Measurements from ENCODE around the gene COL4A3.

The COL4A3 gene

GRCh38 chr2:227146456-227146855, 18.0 kb upstream of the COL4A3 start:
- Histone ChIP-seq H3K4me3 (IDR thresholded peaks at IDR 0.05; ENCODE audit: insufficient read depth, low read depth, low read length) (no peak overlapping the region), H2AFZ (ENCODE audit: low read depth) (no peak overlapping the region), H3K27me3 (ENCODE audit: insufficient read depth, low read depth) (no peaks in the 10 kb centered on the region), H3K4me2 (no peak overlapping the region), H3K4me1 (ENCODE audit: low read depth, poor library complexity, severe bottlenecking) (no peaks in the 10 kb centered on the region), H3K27ac (no peak overlapping the region), H3K9ac (no peak overlapping the region), H3K36me3 (ENCODE audit: insufficient read depth) (no peaks in the 10 kb centered on the region), H3K79me2 (ENCODE audit: insufficient read depth, low read depth) (no peaks in the 10 kb centered on the region), H4K20me1 (ENCODE audit: insufficient read depth) (no peaks in the 10 kb centered on the region)
- TF ChIP-seq CTCF (conservative IDR thresholded peaks at IDR 0.05; ENCODE audit: low read depth, low read length): no peak

- no peak overlapping the region for H3K27ac ChIP-seq
- no peak overlapping the region for H3K9ac ChIP-seq
- H3K27me3 ChIP-seq (ENCODE audit: insufficient read depth, low read depth): no peaks in the 10 kb centered on the region
- H4K20me1 ChIP-seq (ENCODE audit: insufficient read depth): no peaks in the 10 kb centered on the region
- TF ChIP-seq CTCF (conservative IDR thresholded peaks at IDR 0.05; ENCODE audit: low read depth, low read length): no peak
- H3K4me3 ChIP-seq (IDR thresholded peaks at IDR 0.05; ENCODE audit: insufficient read depth, low read depth, low read length): no peak overlapping the region
- no peak overlapping the region for H3K4me2 ChIP-seq
- no peaks in the 10 kb centered on the region for H3K79me2 ChIP-seq (ENCODE audit: insufficient read depth, low read depth)
- no peak overlapping the region for H2AFZ ChIP-seq (ENCODE audit: low read depth)
- no peaks in the 10 kb centered on the region for H3K4me1 ChIP-seq (ENCODE audit: low read depth, poor library complexity, severe bottlenecking)
- no peaks in the 10 kb centered on the region for H3K36me3 ChIP-seq (ENCODE audit: insufficient read depth)
These were observed 17.4 kb upstream of the COL4A3 start for GRCh38 chr2:227147023-227147422.

- no peaks in the 10 kb centered on the region for H3K79me2 ChIP-seq (ENCODE audit: insufficient read depth, low read depth)
- H3K4me1 ChIP-seq (ENCODE audit: low read depth, poor library complexity, severe bottlenecking): no peaks in the 10 kb centered on the region
- no peak overlapping the region for H3K4me3 ChIP-seq (IDR thresholded peaks at IDR 0.05; ENCODE audit: insufficient read depth, low read depth, low read length)
- no peak overlapping the region for H3K9ac ChIP-seq
- no peak for TF ChIP-seq CTCF (conservative IDR thresholded peaks at IDR 0.05; ENCODE audit: low read depth, low read length)
- no peaks in the 10 kb centered on the region for H3K36me3 ChIP-seq (ENCODE audit: insufficient read depth)
- H3K27me3 ChIP-seq (ENCODE audit: insufficient read depth, low read depth): no peaks in the 10 kb centered on the region
- no peaks in the 10 kb centered on the region for H4K20me1 ChIP-seq (ENCODE audit: insufficient read depth)
- H3K27ac ChIP-seq: no peak overlapping the region
- no peak overlapping the region for H2AFZ ChIP-seq (ENCODE audit: low read depth)
- H3K4me2 ChIP-seq: no peak overlapping the region
These were observed 16.3 kb upstream of the COL4A3 start for GRCh38 chr2:227148106-227148505.

GRCh38 chr2:227150222-227150936, 14.0 kb upstream of the COL4A3 start:
- no peaks in the 10 kb centered on the region for H4K20me1 ChIP-seq (ENCODE audit: insufficient read depth)
- no peak overlapping the region for H3K4me3 ChIP-seq (IDR thresholded peaks at IDR 0.05; ENCODE audit: insufficient read depth, low read depth, low read length)
- no peak for TF ChIP-seq CTCF (conservative IDR thresholded peaks at IDR 0.05; ENCODE audit: low read depth, low read length)
- H3K9ac ChIP-seq: no peak overlapping the region
- no peaks in the 10 kb centered on the region for H3K27me3 ChIP-seq (ENCODE audit: insufficient read depth, low read depth)
- no peak overlapping the region for H2AFZ ChIP-seq (ENCODE audit: low read depth)
- H3K4me2 ChIP-seq: no peak overlapping the region
- no peaks in the 10 kb centered on the region for H3K4me1 ChIP-seq (ENCODE audit: low read depth, poor library complexity, severe bottlenecking)
- H3K27ac ChIP-seq: no peak overlapping the region
- no peaks in the 10 kb centered on the region for H3K79me2 ChIP-seq (ENCODE audit: insufficient read depth, low read depth)
- no peaks in the 10 kb centered on the region for H3K36me3 ChIP-seq (ENCODE audit: insufficient read depth)
